GM12872 (cell line): ENCODE measurements around the gene APOBEC4.

Experiments used
- TF ChIP-seq, protein P1 (sequence below): IDR thresholded peaks from 3 replicates; pipeline ENCODE4 v1.5.1; 2011; ENCODE audit warnings: low read depth, mild to moderate bottlenecking, low read length, moderate library complexity; ENCODE audit not compliant: insufficient read depth

The APOBEC4 gene, protein sequence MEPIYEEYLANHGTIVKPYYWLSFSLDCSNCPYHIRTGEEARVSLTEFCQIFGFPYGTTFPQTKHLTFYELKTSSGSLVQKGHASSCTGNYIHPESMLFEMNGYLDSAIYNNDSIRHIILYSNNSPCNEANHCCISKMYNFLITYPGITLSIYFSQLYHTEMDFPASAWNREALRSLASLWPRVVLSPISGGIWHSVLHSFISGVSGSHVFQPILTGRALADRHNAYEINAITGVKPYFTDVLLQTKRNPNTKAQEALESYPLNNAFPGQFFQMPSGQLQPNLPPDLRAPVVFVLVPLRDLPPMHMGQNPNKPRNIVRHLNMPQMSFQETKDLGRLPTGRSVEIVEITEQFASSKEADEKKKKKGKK

DNA sequence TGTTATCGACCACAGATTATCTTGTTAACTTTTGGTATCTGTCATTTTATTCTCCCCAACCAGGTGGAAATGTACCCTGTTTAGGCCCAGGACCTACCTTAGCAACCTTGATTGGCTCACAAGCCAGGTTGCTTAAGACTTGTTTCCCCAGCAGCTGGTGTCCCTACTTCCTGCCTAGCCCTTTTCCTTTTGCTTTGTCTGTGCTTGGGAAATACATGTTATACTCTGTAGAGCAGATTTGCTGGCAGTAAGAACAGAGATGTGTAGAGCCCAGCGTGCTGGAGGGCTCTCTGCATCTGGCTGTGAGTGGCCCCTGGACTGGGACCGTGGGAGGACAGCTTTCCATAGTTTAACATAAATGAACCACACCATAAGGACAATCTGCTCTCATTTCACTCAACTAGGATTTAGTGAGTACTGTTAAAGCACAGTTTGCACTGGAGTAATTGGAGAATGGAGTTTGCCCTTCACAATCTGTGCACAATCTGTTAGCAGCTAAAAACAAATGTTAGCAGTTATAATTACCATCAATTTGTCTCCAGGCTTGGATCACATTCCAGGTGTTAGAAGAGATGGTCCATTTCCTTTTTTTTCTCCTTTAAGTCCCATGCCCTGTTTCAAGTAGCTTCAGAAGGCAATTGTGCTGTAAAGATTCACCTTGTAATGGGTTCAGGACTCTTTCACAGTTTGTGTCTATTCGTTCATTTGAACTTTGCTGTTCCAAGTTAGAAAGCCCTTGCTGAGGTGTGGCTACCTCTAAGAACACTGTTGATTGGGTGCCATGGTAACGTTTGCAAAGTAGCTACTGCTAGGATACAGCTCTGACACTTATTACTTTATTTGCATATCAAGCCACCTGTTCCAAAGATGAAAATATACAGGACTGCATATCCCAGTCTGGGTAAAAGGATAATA, at the start of gene APOBEC4:
TSS of gene APOBEC4 (minus strand) at position 770 of the 915 bp plus-strand sequence. CDS start 4,535 bp downstream, outside the sequence.
- TF ChIP-seq, protein P1, sequence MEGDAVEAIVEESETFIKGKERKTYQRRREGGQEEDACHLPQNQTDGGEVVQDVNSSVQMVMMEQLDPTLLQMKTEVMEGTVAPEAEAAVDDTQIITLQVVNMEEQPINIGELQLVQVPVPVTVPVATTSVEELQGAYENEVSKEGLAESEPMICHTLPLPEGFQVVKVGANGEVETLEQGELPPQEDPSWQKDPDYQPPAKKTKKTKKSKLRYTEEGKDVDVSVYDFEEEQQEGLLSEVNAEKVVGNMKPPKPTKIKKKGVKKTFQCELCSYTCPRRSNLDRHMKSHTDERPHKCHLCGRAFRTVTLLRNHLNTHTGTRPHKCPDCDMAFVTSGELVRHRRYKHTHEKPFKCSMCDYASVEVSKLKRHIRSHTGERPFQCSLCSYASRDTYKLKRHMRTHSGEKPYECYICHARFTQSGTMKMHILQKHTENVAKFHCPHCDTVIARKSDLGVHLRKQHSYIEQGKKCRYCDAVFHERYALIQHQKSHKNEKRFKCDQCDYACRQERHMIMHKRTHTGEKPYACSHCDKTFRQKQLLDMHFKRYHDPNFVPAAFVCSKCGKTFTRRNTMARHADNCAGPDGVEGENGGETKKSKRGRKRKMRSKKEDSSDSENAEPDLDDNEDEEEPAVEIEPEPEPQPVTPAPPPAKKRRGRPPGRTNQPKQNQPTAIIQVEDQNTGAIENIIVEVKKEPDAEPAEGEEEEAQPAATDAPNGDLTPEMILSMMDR = no peak

DNA sequence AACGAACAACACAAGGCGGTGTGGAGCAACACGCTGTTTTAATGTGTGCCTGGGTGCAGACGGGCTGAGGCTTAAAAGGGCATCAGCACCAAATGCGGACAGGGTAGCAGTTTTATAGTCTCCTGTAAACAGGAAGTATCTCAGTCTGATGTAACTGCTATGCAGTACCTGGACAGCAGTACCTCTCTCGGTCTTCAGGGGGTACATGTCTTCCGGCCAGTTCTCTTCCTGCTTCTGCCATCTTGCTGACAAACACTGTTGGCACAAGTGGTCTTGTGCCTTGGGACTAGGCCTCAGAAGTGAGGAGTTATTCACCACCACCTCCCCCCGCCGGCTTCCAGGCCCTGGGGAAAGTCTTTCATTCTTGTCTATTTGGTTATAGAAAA, 49.7 kb upstream of the APOBEC4 start:
- TF ChIP-seq, protein P1 = no peak

DNA sequence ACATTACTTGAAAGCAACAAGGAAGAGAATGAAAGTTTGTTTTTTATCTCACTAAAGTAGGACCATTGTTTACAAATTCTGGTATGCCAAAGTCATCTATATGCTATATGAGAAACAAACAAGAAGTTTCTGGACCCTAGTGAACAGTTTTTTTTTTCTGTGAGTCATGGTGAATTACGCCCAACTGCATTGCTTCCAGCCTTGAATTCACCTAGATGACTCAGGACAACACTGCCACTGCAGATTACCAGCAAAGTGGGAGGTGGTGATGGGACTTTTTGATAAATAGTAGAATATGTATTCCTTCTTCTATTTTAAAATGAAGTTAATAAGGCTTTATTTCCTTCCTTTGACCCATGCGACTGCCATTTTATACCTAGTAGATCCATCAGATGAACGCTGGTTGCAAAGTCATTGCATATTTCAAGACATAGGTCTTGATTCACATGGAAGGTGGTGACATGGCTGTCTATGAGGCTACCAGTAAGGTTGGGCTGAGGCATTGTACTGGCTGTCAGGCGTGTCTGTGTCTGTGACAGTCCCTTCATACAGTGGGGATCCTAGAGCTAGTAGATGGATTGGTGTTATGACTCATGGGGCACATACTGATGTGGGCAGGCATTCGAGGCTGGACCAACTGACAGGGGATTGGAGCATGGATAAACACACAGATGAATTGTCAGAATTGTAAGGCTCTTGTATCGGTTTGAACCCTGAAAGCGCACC, 49.1 kb upstream of the APOBEC4 start:
- TF ChIP-seq, protein P1 = no peak

DNA sequence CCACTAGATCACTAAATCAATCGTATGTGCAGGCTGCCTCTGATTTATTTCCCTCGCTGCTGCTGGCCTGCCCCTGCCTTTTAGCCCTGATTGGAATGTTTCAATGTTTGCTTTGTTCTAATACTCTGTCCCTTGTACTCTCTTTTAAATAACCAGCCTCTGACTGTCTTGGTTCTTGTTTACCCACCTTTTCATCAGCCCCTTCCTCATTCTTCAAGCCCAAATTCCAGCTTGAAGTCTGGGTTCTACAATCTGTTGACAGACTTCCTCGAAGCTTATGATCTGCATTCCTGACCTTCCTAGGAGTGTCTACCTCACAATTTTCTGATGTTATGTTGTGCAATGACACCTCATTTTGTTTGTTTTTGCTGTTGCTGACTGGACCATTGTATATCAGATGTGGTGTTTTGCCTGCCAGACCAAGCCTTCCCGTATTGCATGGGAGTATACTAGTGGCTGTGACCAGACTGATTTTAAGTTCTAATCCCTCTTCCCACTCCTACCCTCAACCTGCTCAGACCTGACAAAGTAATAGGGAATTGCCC, 46.6 kb upstream of the APOBEC4 start:
- TF ChIP-seq, protein P1 = no peak

DNA sequence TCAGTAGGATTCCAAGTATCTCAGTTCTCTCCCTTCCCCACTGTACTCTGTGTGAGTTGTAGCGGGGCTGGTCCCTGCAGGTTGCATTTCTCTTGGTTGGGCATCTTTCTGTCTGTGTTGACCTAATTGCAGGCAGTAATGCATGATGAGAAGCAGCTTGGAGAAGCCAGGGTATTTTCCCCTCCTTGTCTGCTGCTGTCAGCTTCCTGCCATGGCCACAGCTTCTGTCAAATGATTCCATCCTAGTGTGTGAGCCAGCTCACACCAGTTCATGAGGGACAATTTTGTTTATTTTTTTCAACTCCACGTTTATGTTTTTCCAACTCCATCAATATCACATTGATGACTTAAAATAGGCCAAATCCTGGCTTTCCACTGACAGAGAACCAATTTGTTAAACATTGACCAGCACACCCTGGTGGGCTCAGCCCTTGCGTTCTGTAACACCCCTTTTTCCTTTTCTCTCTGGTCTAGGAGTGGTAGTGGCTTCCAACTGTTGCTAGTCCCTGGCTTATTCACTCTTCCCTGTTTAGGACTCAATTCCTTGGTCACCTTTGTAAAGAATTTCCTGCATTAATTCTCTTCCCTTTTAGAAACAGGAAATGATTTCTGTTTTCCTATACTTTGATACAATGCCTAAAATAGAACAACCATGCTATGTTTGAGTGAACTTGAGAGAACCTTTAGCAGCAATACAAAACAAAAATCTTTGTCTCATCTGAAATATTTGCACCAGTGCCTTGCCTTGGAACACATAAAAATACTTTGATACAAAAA, 44.9 kb upstream of the APOBEC4 start:
- TF ChIP-seq, protein P1 = no peak

DNA sequence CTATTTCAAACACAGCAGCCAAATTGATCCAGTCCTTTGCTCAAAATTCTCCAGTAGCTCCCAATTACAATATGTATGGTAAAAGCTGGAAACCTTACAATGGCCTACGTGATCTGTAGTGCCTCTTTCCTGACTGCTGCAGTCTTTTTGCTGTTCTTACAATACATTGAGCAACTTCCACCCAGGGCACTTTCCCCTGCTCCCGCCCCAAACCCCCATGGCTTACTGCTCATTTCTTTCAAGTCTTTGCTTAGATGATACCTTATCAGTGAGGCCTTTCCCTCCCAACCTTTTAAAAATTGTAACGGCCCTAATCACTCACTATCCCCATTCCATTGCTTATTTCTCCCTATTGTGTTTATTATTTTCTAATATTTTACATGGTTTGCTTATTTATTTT, 43.9 kb upstream of the APOBEC4 start:
- TF ChIP-seq, protein P1 = no peak
